GM19043 (cell line): ENCODE measurements around the gene GAGE12H.
"Not testable (repeated sequence)": the region's sequence is repeated elsewhere in the genome, so short reads cannot be mapped to it uniquely, and the experiment has no call there.

Source experiments
- ATAC-seq: cut with Tn5 transposase; IDR thresholded peaks from one replicate; pipeline ENCODE4 v1.9.1; 2021; ENCODE audit warnings: low read depth; ENCODE audit not compliant: unreplicated experiment

Gene GAGE12H

GRCh38 chrX:49579649-49580048 lies at the start of gene GAGE12H:
GAGE12H (plus strand) TSS chrX:49579949; CDS start chrX:49581104, 1,155 bp downstream.
- ATAC-seq: not testable (repeated sequence)

- not testable (repeated sequence) for ATAC-seq
Observed at GRCh38 chrX:49531877-49532276, 47.9 kb upstream of the GAGE12H start, which contains the start of gene GAGE12C. GAGE12C (plus strand) TSS chrX:49532177; CDS start chrX:49533332, 1,155 bp downstream.

DNA sequence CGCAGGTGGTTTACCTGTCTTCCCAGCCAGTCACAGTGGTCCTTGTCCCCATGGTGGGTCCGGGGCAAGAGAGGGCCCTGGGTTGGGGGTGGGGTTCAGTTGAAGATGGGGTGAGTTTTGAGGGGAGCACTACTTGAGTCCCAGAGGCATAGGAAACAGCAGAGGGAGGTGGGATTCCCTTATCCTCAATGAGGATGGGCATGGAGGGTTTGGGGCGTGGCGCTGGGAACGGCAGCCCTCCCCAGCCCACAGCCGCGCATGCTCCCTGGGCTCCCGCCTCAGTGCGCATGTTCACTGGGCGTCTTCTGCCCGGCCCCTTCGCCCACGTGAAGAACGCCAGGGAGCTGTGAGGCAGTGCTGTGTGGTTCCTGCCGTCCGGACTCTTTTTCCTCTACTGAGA lies 38.3 kb upstream of the GAGE12H start, which contains the start of gene GAGE12D:
Gene GAGE12D, plus strand, starts transcription at position 301 of the 400 bp plus-strand sequence. CDS start 1,155 bp downstream, outside the sequence.
- ATAC-seq: not testable (repeated sequence)

GRCh38 chrX:49550989-49551388 lies 28.8 kb upstream of the GAGE12H start, which contains the start of gene GAGE12E:
GAGE12E (plus strand) TSS chrX:49551289; CDS start chrX:49552444, 1,155 bp downstream.
- not testable (repeated sequence) for ATAC-seq

GRCh38 chrX:49560542-49560941 lies 19.2 kb upstream of the GAGE12H start, which contains the start of gene GAGE12F:
GAGE12F (plus strand) TSS chrX:49560842; CDS start chrX:49561997, 1,155 bp downstream.
- not testable (repeated sequence) for ATAC-seq

GRCh38 chrX:49568728-49569127 lies 11.0 kb upstream of the GAGE12H start:
- ATAC-seq: not testable (repeated sequence)

DNA sequence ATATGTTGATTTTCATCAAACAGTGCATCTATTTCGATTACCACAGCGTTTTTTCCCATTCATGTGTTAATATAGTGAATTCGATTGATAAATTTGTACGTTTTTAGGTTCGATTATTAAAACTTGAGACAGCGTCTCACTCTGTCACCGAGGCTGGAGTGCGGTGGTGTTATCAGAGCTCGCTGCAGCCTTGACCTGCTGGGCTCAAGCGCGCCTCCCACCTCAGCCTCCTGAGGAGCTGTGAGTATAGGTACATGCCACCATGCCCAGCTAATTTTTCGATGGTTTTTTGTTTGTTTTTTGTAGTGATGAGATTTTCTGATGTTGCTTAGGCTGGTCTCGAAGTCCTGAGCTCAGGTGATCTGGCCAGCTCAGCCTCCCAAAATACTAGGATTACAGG lies 10.6 kb upstream of the GAGE12H start:
- not testable (repeated sequence) for ATAC-seq

DNA sequence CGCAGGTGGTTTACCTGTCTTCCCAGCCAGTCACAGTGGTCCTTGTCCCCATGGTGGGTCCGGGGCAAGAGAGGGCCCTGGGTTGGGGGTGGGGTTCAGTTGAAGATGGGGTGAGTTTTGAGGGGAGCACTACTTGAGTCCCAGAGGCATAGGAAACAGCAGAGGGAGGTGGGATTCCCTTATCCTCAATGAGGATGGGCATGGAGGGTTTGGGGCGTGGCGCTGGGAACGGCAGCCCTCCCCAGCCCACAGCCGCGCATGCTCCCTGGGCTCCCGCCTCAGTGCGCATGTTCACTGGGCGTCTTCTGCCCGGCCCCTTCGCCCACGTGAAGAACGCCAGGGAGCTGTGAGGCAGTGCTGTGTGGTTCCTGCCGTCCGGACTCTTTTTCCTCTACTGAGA lies 9.6 kb upstream of the GAGE12H start, which contains the start of gene GAGE12G:
Gene GAGE12G, plus strand, starts transcription at position 301 of the 400 bp plus-strand sequence. CDS start 1,155 bp downstream, outside the sequence.
- not testable (repeated sequence) for ATAC-seq

DNA sequence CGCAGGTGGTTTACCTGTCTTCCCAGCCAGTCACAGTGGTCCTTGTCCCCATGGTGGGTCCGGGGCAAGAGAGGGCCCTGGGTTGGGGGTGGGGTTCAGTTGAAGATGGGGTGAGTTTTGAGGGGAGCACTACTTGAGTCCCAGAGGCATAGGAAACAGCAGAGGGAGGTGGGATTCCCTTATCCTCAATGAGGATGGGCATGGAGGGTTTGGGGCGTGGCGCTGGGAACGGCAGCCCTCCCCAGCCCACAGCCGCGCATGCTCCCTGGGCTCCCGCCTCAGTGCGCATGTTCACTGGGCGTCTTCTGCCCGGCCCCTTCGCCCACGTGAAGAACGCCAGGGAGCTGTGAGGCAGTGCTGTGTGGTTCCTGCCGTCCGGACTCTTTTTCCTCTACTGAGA lies 9.4 kb downstream of the GAGE12H start, which contains the start of gene GAGE2A:
Gene GAGE2A, plus strand, starts transcription at position 301 of the 400 bp plus-strand sequence. CDS start 1,155 bp downstream, outside the sequence.
- not testable (repeated sequence) for ATAC-seq

DNA sequence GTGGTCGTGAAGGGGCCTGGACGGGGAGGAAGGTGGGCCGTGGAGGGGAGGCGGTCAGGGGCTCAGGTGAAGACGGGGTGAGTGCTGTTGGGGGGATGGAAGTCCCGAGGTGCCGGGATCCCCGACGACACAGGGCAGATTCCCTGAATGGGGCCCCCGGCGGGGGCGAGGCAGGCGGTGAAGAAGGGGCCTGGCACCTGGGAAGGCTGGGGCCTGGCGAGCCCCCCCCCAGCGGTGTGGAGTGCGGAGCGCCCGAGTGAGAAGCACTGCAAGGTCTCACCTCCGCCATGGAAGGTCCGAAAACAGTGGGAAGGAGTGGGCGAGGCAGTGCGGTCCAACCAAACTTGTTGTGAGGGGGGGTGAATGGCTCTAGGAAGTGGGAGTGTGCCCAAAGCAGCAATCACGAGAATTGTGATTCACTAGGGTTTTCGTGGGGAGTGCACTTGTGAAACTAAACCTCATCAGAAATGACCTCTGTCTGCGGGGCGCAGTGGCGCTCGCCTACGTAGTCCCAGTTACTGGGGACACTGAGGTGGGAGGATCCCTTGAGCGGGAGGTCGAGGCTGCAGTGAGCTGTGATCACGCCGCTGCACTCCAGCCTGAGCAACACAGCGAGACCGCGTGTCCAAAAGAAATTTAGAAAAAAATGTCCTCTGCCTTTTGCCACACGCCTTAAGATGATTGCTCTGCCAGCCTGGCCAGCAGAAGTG lies 10.2 kb downstream of the GAGE12H start:
- ATAC-seq: not testable (repeated sequence)

GRCh38 chrX:49590488-49590887 lies 10.7 kb downstream of the GAGE12H start:
- ATAC-seq: not testable (repeated sequence)

DNA sequence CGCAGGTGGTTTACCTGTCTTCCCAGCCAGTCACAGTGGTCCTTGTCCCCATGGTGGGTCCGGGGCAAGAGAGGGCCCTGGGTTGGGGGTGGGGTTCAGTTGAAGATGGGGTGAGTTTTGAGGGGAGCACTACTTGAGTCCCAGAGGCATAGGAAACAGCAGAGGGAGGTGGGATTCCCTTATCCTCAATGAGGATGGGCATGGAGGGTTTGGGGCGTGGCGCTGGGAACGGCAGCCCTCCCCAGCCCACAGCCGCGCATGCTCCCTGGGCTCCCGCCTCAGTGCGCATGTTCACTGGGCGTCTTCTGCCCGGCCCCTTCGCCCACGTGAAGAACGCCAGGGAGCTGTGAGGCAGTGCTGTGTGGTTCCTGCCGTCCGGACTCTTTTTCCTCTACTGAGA lies 19.0 kb downstream of the GAGE12H start, which contains the start of gene GAGE1:
Gene GAGE1, plus strand, starts transcription at position 301 of the 400 bp plus-strand sequence. CDS start 1,155 bp downstream, outside the sequence.
- not testable (repeated sequence) for ATAC-seq

DNA sequence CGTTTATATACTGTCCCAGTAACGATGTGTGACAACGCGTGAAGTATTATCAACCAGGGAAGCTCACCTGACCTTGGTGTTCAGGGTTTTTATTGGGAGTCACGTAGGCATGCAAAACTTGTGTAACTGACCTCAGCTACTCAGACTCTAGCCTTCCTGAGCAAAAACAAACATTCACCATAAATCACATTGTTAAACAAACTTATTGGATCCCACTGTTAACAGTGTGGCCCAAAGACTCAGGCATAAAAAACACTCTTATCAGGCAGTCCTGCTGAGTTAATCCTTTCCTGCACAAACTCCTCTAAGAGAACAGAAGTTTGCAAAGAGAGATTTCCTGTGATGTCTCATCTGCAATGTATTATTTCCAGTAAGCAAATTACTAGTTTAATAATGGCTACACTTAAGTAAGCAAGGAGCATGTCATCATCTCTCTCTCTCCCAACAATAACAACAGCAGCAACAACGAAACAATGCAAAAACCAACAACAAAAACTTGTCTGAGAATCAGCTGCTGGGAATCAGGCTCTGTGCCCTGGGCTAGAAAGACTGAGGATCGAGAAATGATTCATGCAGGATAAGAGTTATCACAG lies 31.1 kb downstream of the GAGE12H start:
- no peak for ATAC-seq

- ATAC-seq: no peak
Observed at GRCh38 chrX:49618574-49618973, 38.8 kb downstream of the GAGE12H start.

GRCh38 chrX:49627086-49627777 lies 47.5 kb downstream of the GAGE12H start:
- no peak for ATAC-seq
